Fibroblast of lung (primary cell): ENCODE measurements around the gene TMEM30B. TPM values are rescaled to one million over a fixed set of nuclear protein-coding genes. Genes with fewer than 3 reads are reported as not detected.
A peak's percentile ranks its signal among the peaks of the same experiment; 100 is the strongest.

ENCODE experiments used
- DNase-seq, 2 donors: peaks; one replicate each; pipeline versions ENCODE4 v3.0.0 to v3.0.0-alpha.2; 2010; ENCODE audit warnings: low read depth in 2 of 2
- H2AFZ ChIP-seq: 2 replicates; pipeline ENCODE4 v1.5.1; 2012; ENCODE audit warnings: low read length, control low read depth, inconsistent platforms
- H3K27ac ChIP-seq: 2 replicates; pipeline ENCODE4 v1.5.1; 2011; ENCODE audit warnings: low read length, control low read depth; ENCODE audit not compliant: insufficient read depth
- H3K27me3 ChIP-seq: 2 replicates; pipeline ENCODE4 v1.5.1; 2011; ENCODE audit warnings: mild to moderate bottlenecking, low read length; ENCODE audit not compliant: control insufficient read depth, insufficient read depth
- H3K36me3 ChIP-seq: 2 replicates; pipeline ENCODE4 v1.5.1; 2011; ENCODE audit warnings: low read length; ENCODE audit not compliant: control insufficient read depth, insufficient read depth
- H3K4me1 ChIP-seq: 2 replicates; pipeline ENCODE4 v1.5.1; 2011; ENCODE audit warnings: low read length; ENCODE audit not compliant: control insufficient read depth, insufficient read depth; ENCODE audit errors: extremely low read depth
- H3K4me2 ChIP-seq: 2 replicates; pipeline ENCODE4 v1.5.1; 2011; ENCODE audit warnings: low read length, control low read depth; ENCODE audit not compliant: insufficient read depth; ENCODE audit errors: extremely low read depth
- H3K4me3 ChIP-seq, 4 experiments: fragments of 200-600 bp in 1 of 4; sonication (generic) in 1 of 4; replicated peaks in 1 of 4; 2 replicates each; pipeline ENCODE4 v1.5.1; 2011 to 2016; ENCODE audit warnings: low read length in 4 of 4, low read depth in 3 of 4, mild to moderate bottlenecking in 3 of 4, control low read depth in 2 of 4, inconsistent platforms in 1 of 4, mixed read lengths in 1 of 4; ENCODE audit not compliant: insufficient read depth in 1 of 4; ENCODE audit errors: control extremely low read depth in 1 of 4
- H3K79me2 ChIP-seq: 2 replicates; pipeline ENCODE4 v1.5.1; 2012; ENCODE audit warnings: mild to moderate bottlenecking, low read length, inconsistent platforms; ENCODE audit not compliant: control insufficient read depth, insufficient read depth
- H3K9ac ChIP-seq: 2 replicates; pipeline ENCODE4 v1.5.1; 2011; ENCODE audit warnings: mild to moderate bottlenecking, low read length, control low read depth; ENCODE audit not compliant: insufficient read depth
- H3K9me3 ChIP-seq: 2 replicates; pipeline ENCODE4 v1.5.1; 2012; ENCODE audit warnings: low read depth, low read length; ENCODE audit not compliant: control insufficient read depth, insufficient read depth
- H4K20me1 ChIP-seq: 2 replicates; pipeline ENCODE4 v1.5.1; 2011; ENCODE audit warnings: low read length; ENCODE audit not compliant: control insufficient read depth, insufficient read depth; ENCODE audit errors: extremely low read depth
- CTCF ChIP-seq, 2 donors: IDR thresholded peaks in 1 of 2; conservative IDR thresholded peaks in 1 of 2; 1 replicate in 1 of 2; 2 replicates in 1 of 2; pipeline ENCODE4 v1.5.1; 2011 to 2012; ENCODE audit warnings: low read length in 2 of 2, control low read depth in 1 of 2, inconsistent platforms in 1 of 2, low read depth in 1 of 2, mild to moderate bottlenecking in 1 of 2
- EZH2 ChIP-seq: IDR thresholded peaks from 2 replicates; pipeline ENCODE4 v1.5.1; 2012; ENCODE audit warnings: low read length, control low read depth, mild to moderate bottlenecking; ENCODE audit errors: missing control alignments
- polyA plus RNA-seq, 2 donors: library from polyadenylated mRNA; depleted of rRNA in 1 of 2; stranded (reverse) in 1 of 2; unstranded in 1 of 2; fragments of >200 nt; gene quantifications; 2 replicates each; pipeline ENCODE4 v1.2.1, GENCODE V29; 2011 to 2012; ENCODE audit warnings: missing spikeins in 1 of 2
- total RNA-seq: library from RNA; depleted of rRNA; stranded (reverse); fragments of >200 nt; gene quantifications from 2 replicates; pipeline ENCODE4 v1.2.1, GENCODE V29; 2014

The TMEM30B gene
- total and polyA plus RNA-seq, 2 donors (not counting 1 experiment from before 2014, with no cell fraction given): 0.22 to 0.83 TPM

- H4K20me1 ChIP-seq: no peaks in the 10 kb centered on the region
- no peaks in the 10 kb centered on the region for H3K79me2 ChIP-seq
- TF ChIP-seq CTCF (conservative IDR thresholded peaks at IDR 0.05 in 1 of 2, IDR thresholded peaks at IDR 0.05 in 1 of 2; ENCODE audit: low read depth in 1 of 2, low read length in 2 of 2) (no peak), EZH2 (no peak)
- no peak for DNase-seq
- no peak overlapping the region for H3K9ac ChIP-seq
- H3K4me2 ChIP-seq: no peak overlapping the region
- H3K4me1 ChIP-seq: no peaks in the 10 kb centered on the region
- no peaks in the 10 kb centered on the region for H3K9me3 ChIP-seq
- no peaks in the 10 kb centered on the region for H3K36me3 ChIP-seq
- H2AFZ ChIP-seq: no peak overlapping the region
- peaks cover 2% of the 10 kb centered on the region for H3K27me3 ChIP-seq
- H3K27ac ChIP-seq: no peak overlapping the region
- H3K4me3 ChIP-seq: no peak overlapping the region
Observed at GRCh38 chr14:61271552-61271951, 9.6 kb downstream of the TMEM30B start.

GRCh38 chr14:61270714-61271113, 10.4 kb downstream of the TMEM30B start:
- H4K20me1 ChIP-seq: no peaks in the 10 kb centered on the region
- H3K4me3 ChIP-seq: no peak overlapping the region
- H3K27me3 ChIP-seq: peaks cover 2% of the 10 kb centered on the region
- no peak for DNase-seq
- no peak for TF ChIP-seq CTCF (conservative IDR thresholded peaks at IDR 0.05 in 1 of 2, IDR thresholded peaks at IDR 0.05 in 1 of 2; ENCODE audit: low read depth in 1 of 2, low read length in 2 of 2)
- no peak for TF ChIP-seq EZH2
- no peaks in the 10 kb centered on the region for H3K36me3 ChIP-seq
- H3K4me2 ChIP-seq: no peak overlapping the region
- no peak overlapping the region for H3K9ac ChIP-seq
- no peak overlapping the region for H3K27ac ChIP-seq
- no peaks in the 10 kb centered on the region for H3K4me1 ChIP-seq
- H3K9me3 ChIP-seq: no peaks in the 10 kb centered on the region
- H3K79me2 ChIP-seq: no peaks in the 10 kb centered on the region
- H2AFZ ChIP-seq: no peak overlapping the region

- H3K4me2 ChIP-seq: peak overlapping the region; percentile 92
- TF ChIP-seq EZH2: no peak
- peak; percentile 65 to 74 for TF ChIP-seq CTCF (conservative IDR thresholded peaks at IDR 0.05 in 1 of 2, IDR thresholded peaks at IDR 0.05 in 1 of 2; ENCODE audit: low read depth in 1 of 2, low read length in 2 of 2)
- H4K20me1 ChIP-seq: no peaks in the 10 kb centered on the region
- H3K9ac ChIP-seq: no peak overlapping the region
- DNase-seq: peak; percentile 50 to 73
- no peak overlapping the region for H3K27ac ChIP-seq
- peak overlapping the region; percentile 66 for H2AFZ ChIP-seq
- no peaks in the 10 kb centered on the region for H3K4me1 ChIP-seq
- H3K4me3 ChIP-seq: peak overlapping the region; percentile 31 to 55 (median 41)
- H3K79me2 ChIP-seq: no peaks in the 10 kb centered on the region
- peaks cover 2% of the 10 kb centered on the region for H3K27me3 ChIP-seq
- H3K9me3 ChIP-seq: no peaks in the 10 kb centered on the region
- H3K36me3 ChIP-seq: no peaks in the 10 kb centered on the region
Observed at GRCh38 chr14:61269321-61270083, 11.6 kb downstream of the TMEM30B start.
